ENCODE data around the gene MS4A2. TPM values are rescaled to one million over a fixed set of nuclear protein-coding genes. Genes with fewer than 3 reads are reported as not detected.

Gene MS4A2
- total and polyA plus RNA-seq, 8 donors, result 0.04 to 6.1 (median 0.08) TPM; not detected in 1

GRCh38 chr11:60085909-60086308, 2.6 kb upstream of the MS4A2 start:
- intact Hi-C loops (cut with DNase I), result no loop called here
- Histone ChIP-seq H3K4me1 (no peaks in the 10 kb centered on the region), H3K9me3 (no peaks in the 10 kb centered on the region), H3K27ac (no peak overlapping the region), H3K36me3 (no peaks in the 10 kb centered on the region), H3K27me3 (no peaks in the 10 kb centered on the region), H3K4me3 (no peak overlapping the region)
- DNase-seq, result no peak
- no peak for ATAC-seq
- TF ChIP-seq CTCF (IDR thresholded peaks at IDR 0.05), result no peak

GRCh38 chr11:60087239-60087638, 1.2 kb upstream of the MS4A2 start:
- no peak for TF ChIP-seq CTCF (IDR thresholded peaks at IDR 0.05)
- no peaks in the 10 kb centered on the region for H3K36me3 ChIP-seq
- DNase-seq, result no peak
- intact Hi-C loops (cut with DNase I), result no loop called here
- no peaks in the 10 kb centered on the region for H3K27me3 ChIP-seq
- no peak overlapping the region for H3K4me3 ChIP-seq
- no peak for ATAC-seq
- no peaks in the 10 kb centered on the region for H3K4me1 ChIP-seq
- no peaks in the 10 kb centered on the region for H3K9me3 ChIP-seq
- H3K27ac ChIP-seq, result no peak overlapping the region

- intact Hi-C loops (cut with DNase I), result no loop called here
- DNase-seq, result no peak
Measured at GRCh38 chr11:60095477-60096120, 7.1 kb downstream of the MS4A2 start.

GRCh38 chr11:60097189-60097588, 8.7 kb downstream of the MS4A2 start:
- Histone ChIP-seq H3K4me3 (no peak overlapping the region), H3K4me1 (peaks cover 0 to 5% of the 10 kb centered on the region in 2 donors), H3K27me3 (no peaks in the 10 kb centered on the region), H3K36me3 (no peaks in the 10 kb centered on the region), H3K27ac (no peak overlapping the region), H3K9me3 (no peaks in the 10 kb centered on the region)
- no peak for DNase-seq
- no peak for TF ChIP-seq CTCF (IDR thresholded peaks at IDR 0.05)
- no peak for ATAC-seq
- intact Hi-C loops (cut with DNase I), result no loop called here

More at GRCh38 chr11:60095477-60096120, 7.1 kb downstream of the MS4A2 start:
- Histone ChIP-seq H3K9me3 (no peaks in the 10 kb centered on the region), H3K4me1 (no peaks in the 10 kb centered on the region), H3K27me3 (no peaks in the 10 kb centered on the region), H3K36me3 (no peaks in the 10 kb centered on the region), H3K27ac (no peak overlapping the region), H3K4me3 (no peak overlapping the region)
- ATAC-seq, result no peak
- TF ChIP-seq CTCF (IDR thresholded peaks at IDR 0.05), result no peak

- Histone ChIP-seq H3K4me1 (peaks cover 0 to 5% of the 10 kb centered on the region in 2 donors), H3K27me3 (no peaks in the 10 kb centered on the region), H3K36me3 (no peaks in the 10 kb centered on the region), H3K4me3 (no peak overlapping the region), H3K27ac (no peak overlapping the region), H3K9me3 (no peaks in the 10 kb centered on the region)
- ATAC-seq, result no peak
- intact Hi-C loops (cut with DNase I), result no loop called here
- DNase-seq, result no peak
- no peak for TF ChIP-seq CTCF (IDR thresholded peaks at IDR 0.05)
Measured at GRCh38 chr11:60098508-60098907, 10.0 kb downstream of the MS4A2 start.
